Heart right ventricle (tissue), 16 donors: ENCODE measurements around the gene ADGRA3. TPM values are rescaled to one million over a fixed set of nuclear protein-coding genes. Genes with fewer than 3 reads are reported as not detected.

Source experiments
- ATAC-seq, 8 donors: fragments of 200-7000 bp; cut with Tn5 transposase; one replicate each; pipeline ENCODE4 v1.9.1; 2020; ENCODE audit warnings: mild to moderate bottlenecking in 8 of 8, moderate library complexity in 8 of 8, moderate number of reproducible peaks in 1 of 8
- DNase-seq, 2 donors: peaks; one replicate each; pipeline ENCODE4 v3.0.0-alpha.2; 2020
- H3K27ac ChIP-seq, 10 donors: fragments of 200-600 bp; sonication (generic) in 2 of 10; one replicate each; pipeline versions ENCODE4 v1.5.0 to v1.8.0; 2020 to 2022; ENCODE audit warnings: mild to moderate bottlenecking in 3 of 10
- H3K27me3 ChIP-seq, 7 donors: fragments of 200-600 bp; one replicate each; pipeline ENCODE4 v1.8.0; 2021 to 2022; ENCODE audit warnings: mild to moderate bottlenecking in 2 of 7
- H3K36me3 ChIP-seq, 9 donors: fragments of 200-600 bp; sonication (generic) in 1 of 9; one replicate each; pipeline versions ENCODE4 v1.5.0 to v1.8.0; 2020 to 2022; ENCODE audit warnings: mild to moderate bottlenecking in 2 of 9
- H3K4me1 ChIP-seq, 9 donors: fragments of 200-600 bp; sonication (generic) in 1 of 9; one replicate each; pipeline versions ENCODE4 v1.5.0 to v1.8.0; 2020 to 2022; ENCODE audit warnings: mild to moderate bottlenecking in 4 of 9
- H3K4me3 ChIP-seq, 10 donors: fragments of 200-600 bp; sonication (generic) in 2 of 10; one replicate each; pipeline versions ENCODE4 v1.5.0 to v1.8.0; 2020 to 2022; ENCODE audit warnings: mild to moderate bottlenecking in 7 of 10, moderate library complexity in 2 of 10
- H3K9me3 ChIP-seq, 11 donors: fragments of 200-600 bp in 10 of 11; sonication (generic) in 2 of 11; one replicate each; pipeline versions ENCODE4 v1.5.0 to v1.8.0; 2013 to 2022; ENCODE audit warnings: mild to moderate bottlenecking in 2 of 11, control low read depth in 1 of 11, moderate library complexity in 1 of 11
- CTCF ChIP-seq, 9 donors: fragments of 200-600 bp; sonication (generic) in 2 of 9; IDR thresholded peaks; one replicate each; pipeline versions ENCODE4 v1.5.0 to v1.8.0; 2021 to 2022; ENCODE audit warnings: antibody characterized with exemption in 9 of 9, mild to moderate bottlenecking in 5 of 9, moderate library complexity in 1 of 9
- WGBS, 2 donors: extraction: QIAGEN DNeasy Blood & Tissue Kit; methylation state at CpG; one replicate each; pipeline ENCODE4 v1.1.7; 2013; ENCODE audit warnings: inconsistent platforms in 1 of 2; 5-methylcytosine and 5-hydroxymethylcytosine counted together
- intact Hi-C, 10 donors: fragments of 100-400 bp; cut with DNase I; formaldehyde crosslinking; loops; one replicate each; pipeline versions ENCODE4 v1.11.1 to v1.14.2; 2022
- long read RNA-seq, 3 donors: library from polyadenylated mRNA; unstranded; transcript quantifications; one replicate each; pipeline ENCODE4 v2.0.0, GENCODE V29; 2020 to 2021
- polyA plus RNA-seq, 2 donors: library from polyadenylated mRNA; stranded (reverse); fragments of 200-250 nt; gene quantifications; one replicate each; pipeline ENCODE4 v1.2.3, GENCODE V29; 2013
- total RNA-seq, 10 donors: library from RNA; stranded (reverse); fragmentation: NEBNext Ultra II Directional in 3 of 10; extraction: Animal tissue kit (Norgen Biotek cat#: 25700) in 3 of 10; gene quantifications; one replicate each; pipeline versions ENCODE4 v1.2.1 to v1.2.4, GENCODE V29; 2021 to 2023
- donor health status: Arrhythmogenic right ventricular cardiomyopathy.
- donor health status: ischemic (EF 13 %, LVEDD 7.1; RV severe dilation, severe dysfunction).
- donor health status: healthy with polysubstance abuse.
- donor health status: DM: no; HTN: yes; CAD: no.
- donor health status: DM: no; HTN: no; CAD: no.
- donor health status: ischemic (EF 25% LVEDD 6.9; RV normal size, moderate dysfunction).
- donor health status: ischemic (EF 25% LVEDD 5.7; RV mildly dilated, moderate dysfunction).
- donor health status: healthy.
- donor health status: DM: yes; HTN: yes; CAD: no.
- donor health status: Ischemic cardiomyopathy.
- donor health status: ischemic (EF 35%, LVEDD 5.7; RV mildly dilated, moderate dysfunction).
- donor health status: nonischemic (EF 11% LVEDD 7.7; RV severe dilation, severe dysfunction).
- donor health status: DM: yes; HTN: yes; CAD: no.
- donor health status: PGD.
- donor health status: ischemic (EF 29% LVEDD 5.4; RV normal size, mild dysfunction).
- donor health status: nonischemic (EF 23%, LVEDD 6.1; RV moderate dilation, normal function).

Gene ADGRA3
- total RNA-seq (10 to 100 TPM; 17.2 to 29.5 (median 21.0) TPM), polyA plus RNA-seq (10 to 100 TPM in 1 of 2 donors, 1 to 10 TPM in 1; 4.9 to 18.2 TPM)
- long read RNA-seq, donor 1, full-length matches to known transcripts, result 33 of 62 reads
- long read RNA-seq, donor 1, partial matches to known transcripts, result 13 of 62 reads
- long read RNA-seq, donor 1, other reads (novel, unspliced or antisense), result 16 of 62 reads
- long read RNA-seq, donor 2, full-length matches to known transcripts, result 41 of 75 reads
- long read RNA-seq, donor 2, partial matches to known transcripts, result 15 of 75 reads
- long read RNA-seq, donor 2, other reads (novel, unspliced or antisense), result 19 of 75 reads
- long read RNA-seq, donor 3, full-length matches to known transcripts, result 4 of 9 reads
- long read RNA-seq, donor 3, partial matches to known transcripts, result 4 of 9 reads
- long read RNA-seq, donor 3, other reads (novel, unspliced or antisense), result 1 of 9 reads

GRCh38 chr4:22515888-22516541 is at the start of gene ADGRA3:
ADGRA3 (minus strand) TSS chr4:22516066; CDS start chr4:22515784, 282 bp downstream.
- peak; percentile 85 to 97 (median 91) for ATAC-seq
- no peaks in the 10 kb centered on the region for H3K9me3 ChIP-seq
- peak; percentile 71 to 84 for DNase-seq
- H3K27ac ChIP-seq, result peak within 1 kb of the TSS; percentile 65 to 88 (median 86)
- intact Hi-C loops, result loop anchor here in 4 of 10 donors (5.0 to 10.0 kb wide), 3 partner anchors 44 to 101 kb away; no protein-coding TSS in a partner anchor
- H3K4me3 ChIP-seq, result peak within 1 kb of the TSS; percentile 43 to 74 (median 62)
- no peak for TF ChIP-seq CTCF (IDR thresholded peaks at IDR 0.05)
- peaks cover 2 to 26% (median 7%) of the 10 kb centered on the region in 9 donors for H3K4me1 ChIP-seq
- H3K27me3 ChIP-seq, result peaks cover 0 to 18% (median 0%) of the 10 kb centered on the region in 7 donors
- H3K36me3 ChIP-seq, result no peaks in the 10 kb centered on the region
- WGBS, 2 donors, result 0 to 1% methylated on average over 41 to 73 of the region's 74 CpGs

GRCh38 chr4:22556495-22556894 is 40.6 kb upstream of the ADGRA3 start:
- H3K9me3 ChIP-seq, result peaks cover 0 to 21% (median 0%) of the 10 kb centered on the region in 11 donors
- TF ChIP-seq CTCF (IDR thresholded peaks at IDR 0.05), result no peak
- ATAC-seq, result no peak
- H3K27me3 ChIP-seq, result no peaks in the 10 kb centered on the region
- H3K27ac ChIP-seq, result no peak overlapping the region
- intact Hi-C loops, result no loop called here
- no peaks in the 10 kb centered on the region for H3K4me1 ChIP-seq
- DNase-seq, result no peak
- H3K36me3 ChIP-seq, result no peaks in the 10 kb centered on the region
- H3K4me3 ChIP-seq, result no peak overlapping the region

GRCh38 chr4:22554670-22555069 is 38.8 kb upstream of the ADGRA3 start:
- no peak for TF ChIP-seq CTCF (IDR thresholded peaks at IDR 0.05)
- ATAC-seq (no peak), DNase-seq (no peak)
- Histone ChIP-seq H3K36me3 (no peaks in the 10 kb centered on the region), H3K27me3 (no peaks in the 10 kb centered on the region), H3K9me3 (peaks cover 0 to 21% (median 0%) of the 10 kb centered on the region in 11 donors), H3K27ac (no peak overlapping the region), H3K4me1 (no peaks in the 10 kb centered on the region), H3K4me3 (no peak overlapping the region)
- 67 to 68% methylated on average over 2 of the region's 2 CpGs for WGBS, 2 donors
- intact Hi-C loops, result no loop called here

- intact Hi-C loops, result no loop called here
- Histone ChIP-seq H3K27ac (no peak overlapping the region), H3K27me3 (no peaks in the 10 kb centered on the region), H3K36me3 (no peaks in the 10 kb centered on the region), H3K4me1 (no peaks in the 10 kb centered on the region), H3K9me3 (peaks cover 0 to 13% (median 0%) of the 10 kb centered on the region in 11 donors), H3K4me3 (no peak overlapping the region)
- WGBS, 2 donors, result 83 to 93% methylated on average over 3 of the region's 3 CpGs
- ATAC-seq (no peak), DNase-seq (no peak)
- TF ChIP-seq CTCF (IDR thresholded peaks at IDR 0.05), result no peak
Measured at GRCh38 chr4:22553560-22553959, 37.7 kb upstream of the ADGRA3 start.
